ENCODE data around the gene CIBAR2.

- TF ChIP-seq CTCF (IDR thresholded peaks at IDR 0.05) (no peak), POLR2A (IDR thresholded peaks at IDR 0.05) (no peak)
Measured at GRCh38 chr16:85094812-85095211, 17.5 kb downstream of the CIBAR2 start.
